ENCODE measurements around the gene ACLY.

ACLY gene

DNA sequence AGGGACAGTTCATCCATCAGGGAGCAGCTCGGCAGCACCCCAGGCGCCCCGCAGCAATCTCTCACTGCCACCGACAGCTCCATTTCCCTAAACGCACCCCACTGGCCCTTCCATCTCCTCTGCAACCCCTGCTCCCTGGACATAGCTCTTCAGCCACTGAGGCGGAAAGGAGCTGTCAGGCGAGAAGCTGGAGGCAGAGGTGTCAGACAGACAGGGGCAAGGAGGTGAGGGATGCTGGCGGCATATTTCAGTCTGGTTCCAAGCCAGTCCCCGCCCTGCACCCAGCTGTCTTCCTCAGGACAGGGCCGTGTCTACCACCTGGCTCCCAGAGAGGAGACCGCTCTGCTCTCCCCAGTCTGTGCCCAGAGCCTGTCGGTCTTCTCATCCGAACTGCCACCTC is 9.7 kb downstream of the ACLY start:
- no peaks in the 10 kb centered on the region for H3K9me2 ChIP-seq (ENCODE audit: low read depth, low read length)
- H3K27me3 ChIP-seq (ENCODE audit: insufficient read depth, low read length) = no peaks in the 10 kb centered on the region
- no peak overlapping the region for H3K4me2 ChIP-seq (ENCODE audit: low read length)
- peaks cover 2% of the 10 kb centered on the region; the same call in 1 of the 2 replicates for H3K79me2 ChIP-seq (ENCODE audit: insufficient read depth, low read length)
- H3K36me3 ChIP-seq (ENCODE audit: insufficient read depth, low read length) = peaks cover 100% of the 10 kb centered on the region
- H3F3A ChIP-seq (ENCODE audit: insufficient read depth, low read length) = no peaks in the 10 kb centered on the region
- H4K20me1 ChIP-seq (ENCODE audit: insufficient read depth, low read length) = no peaks in the 10 kb centered on the region
- H3K4me3 ChIP-seq (ENCODE audit: low read depth, low read length, poor library complexity, severe bottlenecking) = no peak overlapping the region
- H3K9me3 ChIP-seq (ENCODE audit: low read length) = no peaks in the 10 kb centered on the region
- H2AFZ ChIP-seq (ENCODE audit: low read length) = no peak overlapping the region
- TF ChIP-seq, protein P1, sequence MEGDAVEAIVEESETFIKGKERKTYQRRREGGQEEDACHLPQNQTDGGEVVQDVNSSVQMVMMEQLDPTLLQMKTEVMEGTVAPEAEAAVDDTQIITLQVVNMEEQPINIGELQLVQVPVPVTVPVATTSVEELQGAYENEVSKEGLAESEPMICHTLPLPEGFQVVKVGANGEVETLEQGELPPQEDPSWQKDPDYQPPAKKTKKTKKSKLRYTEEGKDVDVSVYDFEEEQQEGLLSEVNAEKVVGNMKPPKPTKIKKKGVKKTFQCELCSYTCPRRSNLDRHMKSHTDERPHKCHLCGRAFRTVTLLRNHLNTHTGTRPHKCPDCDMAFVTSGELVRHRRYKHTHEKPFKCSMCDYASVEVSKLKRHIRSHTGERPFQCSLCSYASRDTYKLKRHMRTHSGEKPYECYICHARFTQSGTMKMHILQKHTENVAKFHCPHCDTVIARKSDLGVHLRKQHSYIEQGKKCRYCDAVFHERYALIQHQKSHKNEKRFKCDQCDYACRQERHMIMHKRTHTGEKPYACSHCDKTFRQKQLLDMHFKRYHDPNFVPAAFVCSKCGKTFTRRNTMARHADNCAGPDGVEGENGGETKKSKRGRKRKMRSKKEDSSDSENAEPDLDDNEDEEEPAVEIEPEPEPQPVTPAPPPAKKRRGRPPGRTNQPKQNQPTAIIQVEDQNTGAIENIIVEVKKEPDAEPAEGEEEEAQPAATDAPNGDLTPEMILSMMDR (IDR thresholded peaks at IDR 0.05; ENCODE audit: low read length) = no peak
- no peak for TF ChIP-seq EZH2 (IDR thresholded peaks at IDR 0.05; ENCODE audit: borderline replicate concordance, low read length)
- no peak overlapping the region for H3K9ac ChIP-seq (ENCODE audit: low read length)
- no peaks in the 10 kb centered on the region for H3K4me1 ChIP-seq (ENCODE audit: insufficient read depth, low read length, severe bottlenecking)
- no peak overlapping the region for H3K27ac ChIP-seq (ENCODE audit: low read depth, low read length, poor library complexity, severe bottlenecking)

GRCh38 chr17:41907633-41908539 is 10.9 kb downstream of the ACLY start:
- Histone ChIP-seq H3K36me3 (ENCODE audit: insufficient read depth, low read length) (peaks cover 98% of the 10 kb centered on the region), H2AFZ (ENCODE audit: low read length) (no peak overlapping the region), H3K9me2 (ENCODE audit: low read depth, low read length) (no peaks in the 10 kb centered on the region), H3K4me1 (ENCODE audit: insufficient read depth, low read length, severe bottlenecking) (no peaks in the 10 kb centered on the region), H3K79me2 (ENCODE audit: insufficient read depth, low read length) (no peaks in the 10 kb centered on the region; the same call in 1 of the 2 replicates), H3K4me3 (ENCODE audit: low read depth, low read length, poor library complexity, severe bottlenecking) (no peak overlapping the region), H3K27ac (ENCODE audit: low read depth, low read length, poor library complexity, severe bottlenecking) (no peak overlapping the region), H4K20me1 (ENCODE audit: insufficient read depth, low read length) (no peaks in the 10 kb centered on the region), H3F3A (ENCODE audit: insufficient read depth, low read length) (no peaks in the 10 kb centered on the region), H3K27me3 (ENCODE audit: insufficient read depth, low read length) (no peaks in the 10 kb centered on the region), H3K9ac (ENCODE audit: low read length) (no peak overlapping the region), H3K4me2 (ENCODE audit: low read length) (no peak overlapping the region), H3K9me3 (ENCODE audit: low read length) (no peaks in the 10 kb centered on the region)
- no peak for TF ChIP-seq EZH2 (IDR thresholded peaks at IDR 0.05; ENCODE audit: borderline replicate concordance, low read length)
- TF ChIP-seq, protein P1 (IDR thresholded peaks at IDR 0.05; ENCODE audit: low read length) = no peak

DNA sequence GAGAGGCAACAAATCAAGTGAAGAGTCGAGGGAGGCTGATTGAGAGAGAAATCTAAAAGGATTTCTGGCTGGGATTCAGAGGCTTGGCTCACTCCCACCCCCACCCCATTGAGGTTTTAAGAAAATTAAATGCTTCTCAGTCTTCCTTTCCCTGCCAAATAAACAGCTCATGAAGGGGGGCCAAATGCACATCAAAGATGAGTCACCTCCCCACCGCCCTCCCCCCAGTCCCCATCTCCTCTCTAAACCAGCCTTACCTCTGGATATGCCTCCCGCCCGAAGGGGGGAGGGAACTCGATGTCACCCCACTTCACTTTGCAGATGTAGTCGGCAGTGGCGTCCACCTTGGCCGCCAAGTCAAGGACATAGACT is 11.6 kb downstream of the ACLY start:
- Histone ChIP-seq H3K4me3 (ENCODE audit: low read depth, low read length, poor library complexity, severe bottlenecking) (no peak overlapping the region), H4K20me1 (ENCODE audit: insufficient read depth, low read length) (no peaks in the 10 kb centered on the region), H3K4me2 (ENCODE audit: low read length) (no peak overlapping the region), H2AFZ (ENCODE audit: low read length) (no peak overlapping the region), H3K79me2 (ENCODE audit: insufficient read depth, low read length) (no peaks in the 10 kb centered on the region), H3K36me3 (ENCODE audit: insufficient read depth, low read length) (peaks cover 98% of the 10 kb centered on the region), H3F3A (ENCODE audit: insufficient read depth, low read length) (no peaks in the 10 kb centered on the region), H3K9me3 (ENCODE audit: low read length) (no peaks in the 10 kb centered on the region), H3K27me3 (ENCODE audit: insufficient read depth, low read length) (no peaks in the 10 kb centered on the region), H3K9ac (ENCODE audit: low read length) (no peak overlapping the region), H3K9me2 (ENCODE audit: low read depth, low read length) (no peaks in the 10 kb centered on the region), H3K4me1 (ENCODE audit: insufficient read depth, low read length, severe bottlenecking) (no peaks in the 10 kb centered on the region), H3K27ac (ENCODE audit: low read depth, low read length, poor library complexity, severe bottlenecking) (no peak overlapping the region)
- TF ChIP-seq, protein P1 (IDR thresholded peaks at IDR 0.05; ENCODE audit: low read length) = no peak
- TF ChIP-seq EZH2 (IDR thresholded peaks at IDR 0.05; ENCODE audit: borderline replicate concordance, low read length) = no peak

Data from OCI-LY1 (cell line).